ENCODE results near the gene MED13L. TPM values are rescaled to one million over a fixed set of nuclear protein-coding genes. Genes with fewer than 3 reads are reported as not detected.
A peak's percentile ranks its signal among the peaks of the same experiment; 100 is the strongest.

The MED13L gene
- total and polyA plus RNA-seq, 2 of the 4 experiments (the other 2 are of a cell fraction), result 17.9 to 49.1 TPM

DNA sequence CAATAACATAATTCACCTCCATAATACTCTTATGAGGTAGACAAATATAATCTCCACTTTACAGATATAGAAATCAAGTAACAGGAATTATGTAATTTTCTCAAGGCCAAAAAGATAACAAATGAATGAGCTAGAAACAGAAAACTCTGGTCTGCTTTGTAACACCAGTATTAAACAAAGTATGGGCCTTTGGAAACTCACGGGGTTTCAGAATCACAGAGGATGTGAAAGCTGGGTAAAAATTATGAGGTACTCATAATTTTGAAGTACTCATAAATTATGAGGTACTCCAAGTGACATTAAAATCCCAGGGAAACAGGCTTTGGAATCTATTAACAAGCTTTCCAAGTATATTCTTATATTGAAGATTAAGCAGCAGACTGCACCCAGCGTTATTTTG is 140.2 kb downstream of the MED13L start:
- Histone ChIP-seq H3K18ac (ENCODE audit: low read depth, low read length) (no peak overlapping the region), H3K4me3 (ENCODE audit: insufficient read depth, low read depth, low read length) (no peak overlapping the region), H4K91ac (ENCODE audit: insufficient read depth, low read depth, low read length) (no peak overlapping the region), H4K5ac (ENCODE audit: low read depth, low read length) (no peak overlapping the region), H4K8ac (ENCODE audit: low read depth in 2 of 2, low read length in 2 of 2) (no peak overlapping the region), H3K56ac (ENCODE audit: extremely low read depth, insufficient read depth, low read length) (no peak overlapping the region), H3K14ac (replicated peaks; ENCODE audit: low read depth, low read length) (no peak overlapping the region), H4K20me1 (ENCODE audit: insufficient read depth, low read length) (peaks cover 74% of the 10 kb centered on the region), H3K4me2 (ENCODE audit: low read depth, low read length) (no peak overlapping the region), H2AK5ac (ENCODE audit: low read depth, low read length) (0 out of 2 replicates have a peak overlapping the region, but pooled peaks have one; percentile 90), H3K23ac (ENCODE audit: low read depth, low read length) (no peak overlapping the region; the same call in 1 of the 2 replicates), H3K4ac (ENCODE audit: low read depth, low read length) (no peak overlapping the region), H2BK15ac (ENCODE audit: low read depth, low read length) (no peak overlapping the region; the same call in 2 of the 3 replicates), H2BK120ac (ENCODE audit: low read depth, low read length) (no peak overlapping the region), H3K9me1 (ENCODE audit: insufficient read depth, low read length) (peaks cover 23% of the 10 kb centered on the region), H3K9me3 (ENCODE audit: control insufficient read depth, insufficient read depth, low read length) (no peaks in the 10 kb centered on the region), H3K9ac (ENCODE audit: low read depth, low read length) (no peak overlapping the region), H2BK20ac (ENCODE audit: low read depth, low read length) (no peak overlapping the region), H3K36me3 (ENCODE audit: control insufficient read depth, insufficient read depth, low read length) (no peaks in the 10 kb centered on the region), H3K4me1 (ENCODE audit: control insufficient read depth, insufficient read depth, low read length) (peaks cover 17% of the 10 kb centered on the region), H3K27me3 (ENCODE audit: control insufficient read depth, insufficient read depth, low read length) (no peaks in the 10 kb centered on the region), H3K27ac (ENCODE audit: insufficient read depth, low read length) (no peak overlapping the region), H2BK5ac (ENCODE audit: low read depth, low read length, poor library complexity, severe bottlenecking) (peak overlapping the region; percentile 71), H2AFZ (replicated peaks; ENCODE audit: low read length, poor library complexity) (no peak overlapping the region), H2AK9ac (replicated peaks; ENCODE audit: low read depth, low read length, poor library complexity) (no peak overlapping the region), H3K79me1 (ENCODE audit: low read depth in 1 of 2, low read length in 2 of 2) (peaks cover 29 to 68% of the 10 kb centered on the region in 2 experiments)
- ATAC-seq (ENCODE audit: low read depth) (no peak), DNase-seq (no peak)
- intact Hi-C loops (cut with micrococcal nuclease), result no loop called here
- WGBS, 2 experiments (ENCODE audit: extremely low coverage in 2 of 2, insufficient read length in 1 of 2), result no CpG with 5 or more reads among the region's 2 CpGs
- POLR2A ChIA-PET (ENCODE audit: unreplicated experiment), result no interaction called here
- TF ChIP-seq, protein P1, sequence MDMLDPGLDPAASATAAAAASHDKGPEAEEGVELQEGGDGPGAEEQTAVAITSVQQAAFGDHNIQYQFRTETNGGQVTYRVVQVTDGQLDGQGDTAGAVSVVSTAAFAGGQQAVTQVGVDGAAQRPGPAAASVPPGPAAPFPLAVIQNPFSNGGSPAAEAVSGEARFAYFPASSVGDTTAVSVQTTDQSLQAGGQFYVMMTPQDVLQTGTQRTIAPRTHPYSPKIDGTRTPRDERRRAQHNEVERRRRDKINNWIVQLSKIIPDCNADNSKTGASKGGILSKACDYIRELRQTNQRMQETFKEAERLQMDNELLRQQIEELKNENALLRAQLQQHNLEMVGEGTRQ (IDR thresholded peaks at IDR 0.05; ENCODE audit: low read depth, low read length), result no peak
- TF ChIP-seq NFE2L2 (IDR thresholded peaks at IDR 0.05; ENCODE audit: low read depth, low read length) (no peak), POLR2A (IDR thresholded peaks at IDR 0.05; ENCODE audit: low read depth, low read length) (no peak), RCOR1 (IDR thresholded peaks at IDR 0.05; ENCODE audit: insufficient replicate concordance, low read length) (no peak), MAZ (IDR thresholded peaks at IDR 0.05; ENCODE audit: borderline replicate concordance, low read depth, low read length) (no peak)
- in situ Hi-C loops (cut with MboI; ENCODE audit: low sequenced_read_pairs), result no loop called here
- no TSS peak for BruUV-seq (replicated peaks)
- CTCF ChIA-PET, result no interaction called here
- dilution Hi-C loops (cut with HindIII; ENCODE audit: low sequenced_read_pairs, unreplicated experiment), result no loop called here
